ENCODE data around the gene UNC5A. TPM values are rescaled to one million over a fixed set of nuclear protein-coding genes. Genes with fewer than 3 reads are reported as not detected.

Gene UNC5A
- total RNA-seq, 4 donors from 2014 or later: 0.19 TPM; not detected in 3

DNA sequence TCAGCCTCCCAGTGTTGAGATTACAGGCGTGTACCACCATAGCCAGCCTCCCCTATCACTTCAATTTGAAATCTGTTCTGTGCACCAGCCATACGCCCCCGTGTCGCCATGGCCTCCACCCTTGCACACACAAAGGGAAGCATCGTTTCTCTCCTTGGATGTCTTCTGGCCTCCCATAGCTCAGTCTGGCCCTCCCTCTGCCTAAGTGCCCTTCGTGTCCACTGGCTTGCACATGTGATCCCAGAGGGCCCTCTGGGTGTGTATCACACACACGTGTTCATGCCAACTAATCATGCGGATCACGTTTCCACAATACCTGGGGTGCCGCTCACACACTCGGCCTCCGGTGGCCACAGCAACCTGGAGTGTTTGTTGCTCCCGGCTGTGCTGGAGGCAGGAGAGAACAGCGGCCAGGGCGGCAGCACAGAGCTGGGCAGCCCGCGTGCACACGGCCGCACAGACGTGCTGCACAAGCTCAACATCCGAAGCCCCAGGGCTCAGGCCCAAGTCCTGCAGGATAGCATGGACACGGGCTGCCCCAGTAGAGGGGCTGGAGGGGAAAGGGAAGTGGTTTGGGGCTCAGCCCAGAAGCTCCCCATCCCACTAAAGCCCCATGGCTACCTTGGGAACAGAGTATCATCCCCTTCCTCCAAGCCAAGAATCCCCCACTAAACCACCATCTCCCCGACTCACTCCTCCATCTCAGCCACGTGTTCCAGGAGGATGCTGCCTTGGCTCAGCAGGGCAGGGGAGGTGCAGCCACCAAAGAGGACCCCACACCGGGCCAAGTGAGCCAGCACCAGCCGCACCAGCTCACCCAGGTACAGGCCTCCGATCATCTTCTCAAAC lies 77.9 kb downstream of the UNC5A start:
- DNase-seq: no peak
- Histone ChIP-seq H3K9me3 (no peaks in the 10 kb centered on the region), H3K27me3 (peaks cover 0 to 15% (median 0%) of the 10 kb centered on the region in 4 donors), H3K27ac (no peak overlapping the region), H3K4me1 (no peaks in the 10 kb centered on the region), H3K36me3 (no peaks in the 10 kb centered on the region), H3K4me3 (no peak overlapping the region)
- WGBS, 2 donors: 82 to 83% methylated on average over 9 to 11 of the region's 27 CpGs
- TF ChIP-seq, protein P1, sequence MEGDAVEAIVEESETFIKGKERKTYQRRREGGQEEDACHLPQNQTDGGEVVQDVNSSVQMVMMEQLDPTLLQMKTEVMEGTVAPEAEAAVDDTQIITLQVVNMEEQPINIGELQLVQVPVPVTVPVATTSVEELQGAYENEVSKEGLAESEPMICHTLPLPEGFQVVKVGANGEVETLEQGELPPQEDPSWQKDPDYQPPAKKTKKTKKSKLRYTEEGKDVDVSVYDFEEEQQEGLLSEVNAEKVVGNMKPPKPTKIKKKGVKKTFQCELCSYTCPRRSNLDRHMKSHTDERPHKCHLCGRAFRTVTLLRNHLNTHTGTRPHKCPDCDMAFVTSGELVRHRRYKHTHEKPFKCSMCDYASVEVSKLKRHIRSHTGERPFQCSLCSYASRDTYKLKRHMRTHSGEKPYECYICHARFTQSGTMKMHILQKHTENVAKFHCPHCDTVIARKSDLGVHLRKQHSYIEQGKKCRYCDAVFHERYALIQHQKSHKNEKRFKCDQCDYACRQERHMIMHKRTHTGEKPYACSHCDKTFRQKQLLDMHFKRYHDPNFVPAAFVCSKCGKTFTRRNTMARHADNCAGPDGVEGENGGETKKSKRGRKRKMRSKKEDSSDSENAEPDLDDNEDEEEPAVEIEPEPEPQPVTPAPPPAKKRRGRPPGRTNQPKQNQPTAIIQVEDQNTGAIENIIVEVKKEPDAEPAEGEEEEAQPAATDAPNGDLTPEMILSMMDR (IDR thresholded peaks at IDR 0.05): no peak
- TF ChIP-seq POLR2A (IDR thresholded peaks at IDR 0.05): no peak
- intact Hi-C loops (cut with DNase I): no loop called here

DNA sequence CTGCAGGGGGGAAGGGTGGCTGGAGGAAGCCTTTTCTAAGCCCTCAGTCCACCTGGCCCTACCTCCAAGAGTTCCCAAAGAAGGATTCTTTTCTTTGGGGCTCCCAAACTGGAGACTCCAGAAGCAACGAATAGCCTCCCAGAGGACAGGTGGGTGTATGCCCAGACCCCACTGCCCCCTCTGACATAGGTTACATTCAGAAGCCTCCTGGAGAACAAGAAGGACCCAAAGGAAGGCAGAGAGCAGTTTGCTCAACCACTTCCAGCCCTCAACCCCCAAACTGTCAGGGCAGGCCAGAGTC lies 78.5 kb downstream of the UNC5A start:
- Histone ChIP-seq H3K4me3 (no peak overlapping the region), H3K9me3 (no peaks in the 10 kb centered on the region), H3K27ac (no peak overlapping the region), H3K27me3 (peaks cover 0 to 15% (median 0%) of the 10 kb centered on the region in 4 donors), H3K4me1 (no peaks in the 10 kb centered on the region), H3K36me3 (no peaks in the 10 kb centered on the region)
- WGBS, 2 donors: 50% methylated on average over 1 of the region's 1 CpG; no CpG with 5 or more reads in 1 of the 2 donors
- no peak for TF ChIP-seq POLR2A (IDR thresholded peaks at IDR 0.05)
- TF ChIP-seq, protein P1 (IDR thresholded peaks at IDR 0.05): no peak
- intact Hi-C loops (cut with DNase I): no loop called here
- no peak for DNase-seq

DNA sequence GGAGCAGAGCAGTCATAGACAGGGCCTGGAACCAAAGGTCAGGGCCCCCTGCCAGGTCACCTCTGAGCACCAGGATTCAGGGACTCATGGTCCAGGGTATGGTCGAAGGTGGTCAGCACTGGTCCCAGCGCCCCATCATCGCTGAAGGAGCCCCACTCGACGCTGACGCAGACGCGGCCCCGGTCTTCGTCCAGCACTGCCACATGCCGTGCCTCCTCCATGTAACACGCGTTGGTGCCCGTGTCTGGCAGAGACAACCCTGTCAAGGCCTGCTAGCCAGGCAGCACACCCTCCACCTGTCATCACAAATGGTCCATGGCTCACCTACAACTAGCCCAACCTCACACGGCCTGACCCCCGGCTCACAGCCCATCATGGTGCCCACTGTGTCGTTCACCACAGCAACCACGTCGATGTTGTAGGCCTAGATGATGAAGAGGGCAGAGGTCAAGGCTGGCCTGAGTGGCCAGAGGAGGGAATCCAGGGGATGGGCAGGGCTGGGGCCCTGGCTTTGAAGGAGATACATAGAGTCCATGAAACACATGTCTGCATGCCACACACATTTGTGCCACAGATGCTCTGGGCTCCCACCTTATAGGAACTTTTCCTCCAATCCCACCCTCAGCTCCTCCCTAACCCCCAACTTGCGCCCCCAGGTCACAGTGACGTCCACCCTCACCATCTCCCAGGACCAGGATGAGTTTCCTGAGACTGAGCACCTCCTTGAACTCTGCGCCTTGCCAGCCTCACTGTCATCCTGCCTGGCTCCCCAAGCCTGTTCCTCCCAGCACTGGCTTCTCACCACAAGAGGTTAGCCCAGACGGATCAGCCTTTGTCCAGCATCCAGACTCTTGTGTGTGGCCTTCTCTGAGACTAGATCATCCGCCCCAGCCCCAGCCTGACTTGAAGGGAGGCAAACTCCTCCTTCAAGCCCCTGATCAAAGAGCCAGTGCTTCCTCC lies 79.2 kb downstream of the UNC5A start:
- no peak overlapping the region for H3K4me3 ChIP-seq
- H3K36me3 ChIP-seq: no peaks in the 10 kb centered on the region
- H3K27me3 ChIP-seq: peaks cover 0 to 15% (median 0%) of the 10 kb centered on the region in 4 donors
- no peaks in the 10 kb centered on the region for H3K4me1 ChIP-seq
- H3K27ac ChIP-seq: no peak overlapping the region
- WGBS, 2 donors: 87% methylated on average over 22 of the region's 24 CpGs
- no peaks in the 10 kb centered on the region for H3K9me3 ChIP-seq
- no peak for DNase-seq
- no peak for TF ChIP-seq POLR2A (IDR thresholded peaks at IDR 0.05)
- intact Hi-C loops (cut with DNase I): no loop called here

DNA sequence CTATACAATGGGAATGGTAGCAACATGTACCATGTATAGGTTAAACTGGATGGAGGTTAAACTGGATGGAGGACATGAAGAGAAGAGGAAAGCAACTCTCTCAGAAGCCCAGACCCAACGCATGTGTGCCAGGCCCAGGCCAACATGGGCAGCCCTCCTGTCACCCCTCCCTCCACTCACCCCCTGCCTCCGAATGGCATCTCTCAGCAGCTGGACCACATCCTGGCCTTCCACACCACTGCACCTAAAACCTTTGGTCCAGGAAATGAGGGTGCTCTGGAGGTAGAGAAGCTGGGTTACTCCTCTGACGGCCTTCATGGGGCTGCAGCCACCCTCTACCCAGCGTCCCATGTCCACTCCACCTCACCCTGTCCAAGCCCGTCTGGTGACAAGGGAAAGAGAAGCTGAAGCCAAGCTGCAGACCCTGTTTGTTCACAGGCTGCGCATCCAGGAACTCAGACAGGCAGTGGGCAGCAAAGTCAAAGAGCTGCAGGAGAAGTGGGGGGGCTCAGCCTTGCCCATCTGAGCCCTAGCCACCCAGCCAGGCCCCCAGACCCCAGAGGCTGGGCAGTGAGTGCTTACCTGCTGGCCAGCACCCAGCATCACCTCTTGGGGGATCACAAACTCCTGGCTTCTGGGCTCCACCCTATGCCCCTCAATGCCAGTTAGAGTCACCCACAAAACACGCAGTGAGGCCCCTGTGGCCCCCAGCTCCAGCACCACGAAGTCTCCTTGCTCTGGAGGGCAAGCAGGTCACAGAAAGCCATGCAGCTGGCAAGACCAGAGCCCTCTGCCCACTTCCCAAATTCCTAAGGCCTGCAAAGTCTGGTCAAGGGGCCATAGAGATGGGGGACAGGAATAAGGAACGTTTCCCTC lies 80.3 kb downstream of the UNC5A start:
- H3K4me3 ChIP-seq: no peak overlapping the region
- 49 to 83% methylated on average over 2 to 4 of the region's 9 CpGs for whole genome bisulfite sequencing, 2 donors
- no peak for DNase-seq
- no peaks in the 10 kb centered on the region for H3K9me3 ChIP-seq
- intact Hi-C loops (cut with DNase I): no loop called here
- no peaks in the 10 kb centered on the region for H3K4me1 ChIP-seq
- H3K27me3 ChIP-seq: peaks cover 0 to 15% (median 0%) of the 10 kb centered on the region in 4 donors
- TF ChIP-seq POLR2A (IDR thresholded peaks at IDR 0.05): no peak
- no peaks in the 10 kb centered on the region for H3K36me3 ChIP-seq
- no peak overlapping the region for H3K27ac ChIP-seq

DNA sequence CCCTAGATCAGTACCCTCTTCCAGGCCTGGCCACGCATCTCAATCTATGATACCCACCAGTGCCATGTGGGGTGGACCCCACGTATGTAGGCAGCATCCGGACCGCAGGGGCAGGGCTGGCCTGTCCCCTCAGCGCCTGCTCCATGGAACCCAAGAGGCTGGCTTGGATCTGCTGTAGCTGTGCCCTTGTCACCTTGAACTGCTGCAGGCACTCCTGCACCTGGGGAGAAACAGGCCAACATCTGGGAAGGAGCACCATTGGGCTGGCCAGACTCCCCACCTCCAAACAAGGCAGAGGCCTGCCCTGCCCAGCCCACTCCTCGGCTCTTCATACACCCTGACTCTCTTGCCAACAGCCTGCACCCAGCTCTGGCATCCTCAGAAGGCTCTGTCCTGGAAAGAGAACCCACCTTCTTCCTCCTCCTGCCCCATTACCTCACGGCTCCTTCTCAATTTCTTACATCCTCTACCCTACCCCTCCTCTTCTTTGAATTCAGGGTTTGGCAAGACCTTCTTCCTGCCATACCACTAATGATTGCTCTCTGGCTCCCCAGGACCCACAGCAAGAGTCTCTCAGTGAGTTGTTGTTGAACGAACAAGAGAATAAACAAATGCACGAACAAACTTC lies 81.1 kb downstream of the UNC5A start:
- Histone ChIP-seq H3K9me3 (no peaks in the 10 kb centered on the region), H3K36me3 (no peaks in the 10 kb centered on the region), H3K4me3 (no peak overlapping the region), H3K27me3 (peaks cover 0 to 18% (median 0%) of the 10 kb centered on the region in 4 donors), H3K4me1 (no peaks in the 10 kb centered on the region), H3K27ac (no peak overlapping the region)
- TF ChIP-seq, protein P1 (IDR thresholded peaks at IDR 0.05): no peak
- no peak for TF ChIP-seq POLR2A (IDR thresholded peaks at IDR 0.05)
- DNase-seq: no peak
- 43 to 75% methylated on average over 3 to 8 of the region's 9 CpGs for WGBS, 2 donors
- intact Hi-C loops (cut with DNase I): no loop called here
